PC-3 (cell line): Measurements from ENCODE around the gene INSM1.

ENCODE experiments used
- CTCF ChIP-seq: fragments of 300-600 bp; sonication (generic); conservative IDR thresholded peaks from 2 replicates; pipeline ENCODE4 v1.5.1; 2017; ENCODE audit warnings: antibody characterized with exemption, low read depth, mild to moderate bottlenecking, low read length
- EZH2phosphoT487 ChIP-seq: fragments of 300-600 bp; sonication (generic); IDR thresholded peaks from 2 replicates; pipeline ENCODE4 v1.6.1; 2018; ENCODE audit warnings: mild to moderate bottlenecking, antibody characterized with exemption, low read length, borderline replicate concordance

DNA sequence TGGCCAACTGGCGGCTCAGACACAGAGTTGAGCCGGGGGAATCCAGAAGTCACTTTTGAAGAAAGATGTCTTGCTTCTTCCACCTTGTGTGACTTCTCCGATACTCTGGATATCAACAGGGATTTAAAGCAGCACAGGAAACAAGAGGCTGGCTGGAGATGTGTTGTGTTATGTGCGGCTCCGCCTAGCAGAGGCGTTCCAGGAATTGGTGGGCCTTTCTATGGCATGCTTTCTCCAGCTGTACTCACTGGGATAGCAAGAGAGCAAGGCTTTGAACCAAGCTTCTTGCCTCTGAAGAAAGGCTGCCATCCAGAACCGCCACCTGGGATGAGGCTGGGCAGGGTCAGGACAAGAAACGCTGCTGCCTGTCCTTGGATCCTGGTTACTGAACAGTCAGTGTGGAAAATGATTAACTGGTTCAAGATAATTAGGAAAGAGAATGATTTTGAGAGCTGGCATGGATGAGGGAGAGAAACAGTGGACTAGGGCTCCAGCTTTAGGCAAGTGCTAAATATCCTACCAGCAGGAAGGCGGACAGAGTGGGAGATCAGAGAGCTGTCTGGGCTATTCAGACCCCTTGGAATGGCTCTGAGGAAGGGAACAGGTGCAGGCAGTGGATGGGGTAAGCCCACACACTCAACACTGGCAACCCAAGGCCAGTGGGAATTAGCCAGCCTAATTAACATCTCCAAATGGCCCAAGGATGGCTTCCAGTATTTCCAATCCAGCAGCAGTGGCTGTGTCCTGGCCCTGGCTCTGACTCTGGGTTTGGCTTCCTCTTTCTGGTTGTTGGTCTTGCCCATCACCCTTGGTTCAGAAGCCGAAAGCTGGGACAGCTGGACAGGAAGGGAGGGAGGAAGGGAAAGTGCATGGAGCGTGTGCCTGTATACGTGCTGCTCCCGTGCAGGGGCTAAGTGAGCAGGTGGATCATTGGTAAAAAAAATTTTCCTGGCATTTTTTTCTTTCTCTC is 31.9 kb downstream of the INSM1 start:
- TF ChIP-seq CTCF (no peak), EZH2phosphoT487 (no peak)
